ENCODE measurements around the gene LAMB4. TPM values are rescaled to one million over a fixed set of nuclear protein-coding genes. Genes with fewer than 3 reads are reported as not detected.

LAMB4 gene
- total RNA-seq, 1 donor from 2014 or later = not detected

DNA sequence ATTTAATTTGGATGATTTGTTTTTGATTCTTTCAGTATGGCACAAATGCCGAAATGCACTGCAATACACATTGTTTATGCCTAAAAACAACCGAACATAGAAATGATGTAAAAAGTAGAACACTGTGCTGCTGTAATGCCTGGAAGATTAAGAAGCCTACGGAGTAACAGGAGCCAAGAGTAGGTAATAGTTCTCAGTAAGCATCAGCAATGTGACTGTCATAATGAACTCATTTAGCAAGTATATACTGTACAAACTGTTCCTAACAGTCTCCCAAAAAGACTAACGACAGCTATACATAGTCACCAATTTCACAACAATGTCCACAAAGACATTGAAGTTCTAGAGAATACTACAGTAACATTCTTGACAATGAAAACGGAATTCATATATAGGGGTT is 19.0 kb upstream of the LAMB4 start:
- Mint-ChIP-seq H3K4me3 (no peak overlapping the region), H3K27ac (no peak overlapping the region), H3K36me3 (ENCODE audit: low read depth) (no peaks in the 10 kb centered on the region), H3K9me3 (no peaks in the 10 kb centered on the region), H3K4me1 (no peaks in the 10 kb centered on the region), H3K27me3 (peaks cover 18% of the 10 kb centered on the region)
- ATAC-seq (ENCODE audit: low read depth) = no peak
- ChIA-PET CTCF (interaction anchor here (2.8 kb wide), 1 partner anchor 36 kb away, joined by 16 read pairs; no protein-coding TSS in a partner anchor), POLR2A (no interaction called here)
- TF ChIP-seq, protein P1, sequence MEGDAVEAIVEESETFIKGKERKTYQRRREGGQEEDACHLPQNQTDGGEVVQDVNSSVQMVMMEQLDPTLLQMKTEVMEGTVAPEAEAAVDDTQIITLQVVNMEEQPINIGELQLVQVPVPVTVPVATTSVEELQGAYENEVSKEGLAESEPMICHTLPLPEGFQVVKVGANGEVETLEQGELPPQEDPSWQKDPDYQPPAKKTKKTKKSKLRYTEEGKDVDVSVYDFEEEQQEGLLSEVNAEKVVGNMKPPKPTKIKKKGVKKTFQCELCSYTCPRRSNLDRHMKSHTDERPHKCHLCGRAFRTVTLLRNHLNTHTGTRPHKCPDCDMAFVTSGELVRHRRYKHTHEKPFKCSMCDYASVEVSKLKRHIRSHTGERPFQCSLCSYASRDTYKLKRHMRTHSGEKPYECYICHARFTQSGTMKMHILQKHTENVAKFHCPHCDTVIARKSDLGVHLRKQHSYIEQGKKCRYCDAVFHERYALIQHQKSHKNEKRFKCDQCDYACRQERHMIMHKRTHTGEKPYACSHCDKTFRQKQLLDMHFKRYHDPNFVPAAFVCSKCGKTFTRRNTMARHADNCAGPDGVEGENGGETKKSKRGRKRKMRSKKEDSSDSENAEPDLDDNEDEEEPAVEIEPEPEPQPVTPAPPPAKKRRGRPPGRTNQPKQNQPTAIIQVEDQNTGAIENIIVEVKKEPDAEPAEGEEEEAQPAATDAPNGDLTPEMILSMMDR (IDR thresholded peaks at IDR 0.05) = no peak
- no peak for DNase-seq
- intact Hi-C loops (cut with micrococcal nuclease) = loop anchor here (5.0 to 10.0 kb wide), 3 partner anchors 144 to 687 kb away; partner anchors contain the start of gene LAMB1

DNA sequence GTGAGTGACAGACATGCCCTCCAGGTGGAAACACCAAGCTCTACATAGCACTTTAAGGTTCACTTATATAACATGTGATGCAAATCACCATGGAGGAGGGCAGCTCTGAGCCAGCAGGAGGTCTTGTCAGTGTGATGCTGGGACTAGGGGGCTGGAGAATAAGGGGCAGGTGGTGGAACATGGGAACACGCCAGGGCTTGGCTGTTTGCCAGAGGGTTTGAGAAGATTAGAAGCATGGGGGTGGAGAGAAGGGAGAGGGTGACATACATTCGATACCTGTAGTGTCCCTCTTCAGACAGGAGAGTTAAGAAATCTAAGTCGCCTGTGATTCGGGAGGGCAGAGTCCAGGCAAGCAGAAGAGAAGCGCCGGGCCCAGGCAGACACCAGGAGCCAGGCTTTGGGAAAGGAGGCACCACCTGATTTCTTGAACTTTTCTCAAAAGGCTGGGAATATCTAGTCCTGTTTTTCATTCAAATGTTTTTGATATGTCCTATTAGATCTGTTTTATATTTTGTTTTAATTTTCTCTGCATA is 16.9 kb upstream of the LAMB4 start:
- intact Hi-C loops (cut with micrococcal nuclease) = loop anchor here (2.0 to 10.0 kb wide), 4 partner anchors 142 to 685 kb away; partner anchors contain the start of gene LAMB1
- ChIA-PET POLR2A (no interaction called here), CTCF (interaction anchor here (0.8 to 4.4 kb wide), 8 partner anchors 10 to 684 kb away, joined by 3 to 86 read pairs (median 12); no protein-coding TSS in a partner anchor)
- no peak for ATAC-seq (ENCODE audit: low read depth)
- Mint-ChIP-seq H3K4me1 (no peaks in the 10 kb centered on the region), H3K27me3 (peaks cover 13% of the 10 kb centered on the region), H3K9me3 (no peaks in the 10 kb centered on the region), H3K36me3 (ENCODE audit: low read depth) (no peaks in the 10 kb centered on the region), H3K4me3 (no peak overlapping the region), H3K27ac (no peak overlapping the region)
- TF ChIP-seq, protein P1 (IDR thresholded peaks at IDR 0.05) = no peak
- DNase-seq = no peak

DNA sequence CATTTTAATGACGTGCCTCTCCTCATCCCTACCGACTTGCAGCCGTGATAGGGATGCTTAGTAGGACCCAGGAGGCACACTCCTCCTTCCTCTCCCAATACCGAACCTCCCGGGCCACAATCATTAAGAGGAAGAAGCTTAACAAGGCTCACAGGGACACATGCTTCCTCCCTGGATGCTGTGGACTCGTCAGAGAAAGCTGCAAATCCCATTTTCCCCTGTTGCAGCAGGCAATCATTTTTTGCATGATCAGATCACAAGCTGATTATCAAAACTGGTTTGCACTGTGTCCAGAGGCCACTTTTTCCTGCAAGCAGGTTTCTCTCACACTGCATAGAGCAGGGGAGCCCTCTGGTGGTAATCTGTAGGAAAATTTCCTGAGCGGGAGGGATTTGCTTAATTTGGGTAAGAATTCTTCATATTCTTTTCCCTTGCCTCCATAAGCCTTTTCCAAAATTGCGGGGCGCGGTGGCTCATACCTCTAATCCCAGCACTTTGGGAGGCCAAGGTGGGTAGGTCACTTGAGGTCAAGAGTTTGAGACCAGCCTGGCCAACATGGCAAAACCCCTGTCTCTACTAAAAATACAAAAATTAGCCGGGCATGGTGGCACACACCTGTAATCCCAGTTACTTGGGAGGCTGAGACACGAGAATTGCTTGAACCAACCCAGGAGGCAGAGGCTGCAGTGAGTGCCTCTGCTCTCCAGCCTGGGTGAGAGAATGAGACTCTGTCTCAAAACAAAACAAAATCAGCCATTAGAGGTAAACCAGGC is 16.1 kb upstream of the LAMB4 start:
- ATAC-seq (ENCODE audit: low read depth) (peak; percentile 67), DNase-seq (no peak)
- intact Hi-C loops (cut with micrococcal nuclease) = loop anchor here (1.0 to 10.0 kb wide), 7 partner anchors 32 to 684 kb away; partner anchors contain the start of gene LAMB1
- Mint-ChIP-seq H3K9me3 (no peaks in the 10 kb centered on the region), H3K27ac (no peak overlapping the region), H3K4me3 (no peak overlapping the region), H3K4me1 (no peaks in the 10 kb centered on the region), H3K27me3 (peaks cover 7% of the 10 kb centered on the region), H3K36me3 (ENCODE audit: low read depth) (no peaks in the 10 kb centered on the region)
- CTCF ChIA-PET = interaction anchor here (0.7 to 4.4 kb wide), 18 partner anchors 9 to 683 kb away, joined by 3 to 86 read pairs (median 5); partner anchors contain the start of gene DLD
- POLR2A ChIA-PET = interaction anchor here (0.9 to 1.4 kb wide), 2 partner anchors 32 to 403 kb away, joined by 4 read pairs; no protein-coding TSS in a partner anchor
- TF ChIP-seq, protein P1 (IDR thresholded peaks at IDR 0.05) = peak; percentile 94

DNA sequence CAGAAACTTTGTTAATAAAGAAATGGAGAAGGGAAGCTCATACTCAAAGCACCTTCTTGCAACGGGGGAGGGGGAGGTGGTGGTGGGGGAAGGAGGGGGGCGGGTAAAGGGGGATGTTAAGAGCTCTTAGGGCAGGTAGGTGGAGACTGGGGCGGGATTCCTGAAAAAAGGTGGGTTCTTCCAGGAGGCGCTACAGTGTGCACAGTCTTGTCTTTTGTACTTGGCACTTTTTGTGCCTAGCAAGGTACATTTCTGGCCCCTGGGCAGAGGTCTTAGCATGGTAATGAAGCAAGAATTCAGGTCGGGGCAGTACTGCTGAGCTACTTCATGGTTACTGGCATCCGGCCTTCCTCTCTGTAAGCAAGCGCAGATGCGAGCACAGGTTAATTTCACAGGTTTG is 15.2 kb upstream of the LAMB4 start:
- DNase-seq (no peak), ATAC-seq (ENCODE audit: low read depth) (no peak)
- intact Hi-C loops (cut with micrococcal nuclease) = loop anchor here (5.0 to 10.0 kb wide), 3 partner anchors 141 to 683 kb away; partner anchors contain the start of gene LAMB1
- TF ChIP-seq, protein P1 (IDR thresholded peaks at IDR 0.05) = no peak
- Mint-ChIP-seq H3K9me3 (no peaks in the 10 kb centered on the region), H3K4me1 (no peaks in the 10 kb centered on the region), H3K4me3 (no peak overlapping the region), H3K27me3 (peaks cover 4% of the 10 kb centered on the region), H3K27ac (no peak overlapping the region), H3K36me3 (ENCODE audit: low read depth) (no peaks in the 10 kb centered on the region)
- ChIA-PET POLR2A (interaction anchor here (0.6 to 1.4 kb wide), 2 partner anchors 31 to 37 kb away, joined by 4 read pairs; no protein-coding TSS in a partner anchor), CTCF (interaction anchor here (0.7 to 4.4 kb wide), 16 partner anchors 9 to 683 kb away, joined by 3 to 86 read pairs (median 6); partner anchors contain the start of gene DLD)

All from activated B cell treated with CpG ODN at 0.5 μM for 24 hours (primary cell).